Osteocyte (in vitro differentiated cells): Measurements from ENCODE around the gene TSHZ3. TPM values are rescaled to one million over a fixed set of nuclear protein-coding genes. Genes with fewer than 3 reads are reported as not detected.

ENCODE experiments used
- DNase-seq: peaks from one replicate; pipeline ENCODE4 v3.0.0; 2021; ENCODE audit warnings: mixed read lengths; ENCODE audit not compliant: unreplicated experiment; ENCODE audit errors: extremely low spot score
- H3K27ac Mint-ChIP-seq: one replicate; pipeline ENCODE4 v1.8.0; 2021; ENCODE audit warnings: mild to moderate bottlenecking, mixed read lengths; ENCODE audit not compliant: unreplicated experiment
- H3K27me3 Mint-ChIP-seq: one replicate; pipeline ENCODE4 v1.8.0; 2021; ENCODE audit warnings: mixed read lengths; ENCODE audit not compliant: unreplicated experiment
- H3K36me3 Mint-ChIP-seq: one replicate; pipeline ENCODE4 v1.8.0; 2021; ENCODE audit warnings: mixed read lengths; ENCODE audit not compliant: unreplicated experiment
- H3K4me1 Mint-ChIP-seq: one replicate; pipeline ENCODE4 v1.8.0; 2021; ENCODE audit warnings: mixed read lengths; ENCODE audit not compliant: unreplicated experiment
- H3K4me3 Mint-ChIP-seq: one replicate; pipeline ENCODE4 v1.8.0; 2021; ENCODE audit warnings: mild to moderate bottlenecking, moderate library complexity, mixed read lengths; ENCODE audit not compliant: unreplicated experiment
- H3K9me3 Mint-ChIP-seq: one replicate; pipeline ENCODE4 v1.8.0; 2021; ENCODE audit warnings: mixed read lengths; ENCODE audit not compliant: unreplicated experiment
- total RNA-seq: library from RNA; stranded (reverse); gene quantifications from 2 replicates; pipeline ENCODE4 v1.2.1, GENCODE V29; 2021
- TF ChIP-seq, protein P1 (sequence below): fragments of 200-600 bp; sonication (generic); IDR thresholded peaks from 2 replicates; pipeline ENCODE4 v1.5.0; 2021; ENCODE audit warnings: antibody characterized with exemption, mild to moderate bottlenecking, moderate library complexity

The TSHZ3 gene
- total RNA-seq, 1 donor from 2014 or later, result 10.7 TPM

- TF ChIP-seq, protein P1, sequence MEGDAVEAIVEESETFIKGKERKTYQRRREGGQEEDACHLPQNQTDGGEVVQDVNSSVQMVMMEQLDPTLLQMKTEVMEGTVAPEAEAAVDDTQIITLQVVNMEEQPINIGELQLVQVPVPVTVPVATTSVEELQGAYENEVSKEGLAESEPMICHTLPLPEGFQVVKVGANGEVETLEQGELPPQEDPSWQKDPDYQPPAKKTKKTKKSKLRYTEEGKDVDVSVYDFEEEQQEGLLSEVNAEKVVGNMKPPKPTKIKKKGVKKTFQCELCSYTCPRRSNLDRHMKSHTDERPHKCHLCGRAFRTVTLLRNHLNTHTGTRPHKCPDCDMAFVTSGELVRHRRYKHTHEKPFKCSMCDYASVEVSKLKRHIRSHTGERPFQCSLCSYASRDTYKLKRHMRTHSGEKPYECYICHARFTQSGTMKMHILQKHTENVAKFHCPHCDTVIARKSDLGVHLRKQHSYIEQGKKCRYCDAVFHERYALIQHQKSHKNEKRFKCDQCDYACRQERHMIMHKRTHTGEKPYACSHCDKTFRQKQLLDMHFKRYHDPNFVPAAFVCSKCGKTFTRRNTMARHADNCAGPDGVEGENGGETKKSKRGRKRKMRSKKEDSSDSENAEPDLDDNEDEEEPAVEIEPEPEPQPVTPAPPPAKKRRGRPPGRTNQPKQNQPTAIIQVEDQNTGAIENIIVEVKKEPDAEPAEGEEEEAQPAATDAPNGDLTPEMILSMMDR, result no peak
- H3K4me3 Mint-ChIP-seq, result no peak overlapping the region
- H3K27me3 Mint-ChIP-seq, result peaks cover 61% of the 10 kb centered on the region
- H3K9me3 Mint-ChIP-seq, result no peaks in the 10 kb centered on the region
- H3K4me1 Mint-ChIP-seq, result peaks cover 38% of the 10 kb centered on the region
- DNase-seq, result no peak
- no peak overlapping the region for H3K27ac Mint-ChIP-seq
- peaks cover 2% of the 10 kb centered on the region for H3K36me3 Mint-ChIP-seq
Observed at GRCh38 chr19:31354799-31355664, 5.8 kb upstream of the TSHZ3 start.

- Mint-ChIP-seq H3K27me3 (peaks cover 61% of the 10 kb centered on the region), H3K36me3 (peaks cover 2% of the 10 kb centered on the region)
Observed at GRCh38 chr19:31354316-31354715, 5.1 kb upstream of the TSHZ3 start.

DNA sequence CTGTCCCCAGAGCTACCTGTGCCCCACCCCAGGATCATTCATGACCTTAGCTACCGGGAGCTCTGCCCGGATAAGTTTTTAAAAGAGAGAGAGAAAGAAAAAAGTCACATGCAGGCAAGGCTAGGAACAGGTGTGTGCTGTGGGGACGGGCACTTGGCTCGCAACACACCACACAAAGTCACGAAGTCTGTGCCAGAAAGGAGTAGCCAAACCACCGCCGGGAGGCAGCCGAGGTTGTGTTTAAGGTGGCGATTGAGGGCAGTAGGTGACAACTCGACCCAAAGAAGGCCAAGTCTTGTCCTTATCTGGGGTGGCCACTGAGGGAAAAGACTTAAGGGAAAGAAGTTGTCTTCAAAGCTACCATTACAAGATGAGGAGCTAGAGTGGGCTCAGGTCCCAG lies 4.6 kb upstream of the TSHZ3 start:
- H3K27ac Mint-ChIP-seq, result no peak overlapping the region
- peak overlapping the region; percentile 2 for H3K4me3 Mint-ChIP-seq
- H3K27me3 Mint-ChIP-seq, result peaks cover 61% of the 10 kb centered on the region
- TF ChIP-seq, protein P1, result no peak
- peaks cover 2% of the 10 kb centered on the region for H3K36me3 Mint-ChIP-seq
- no peak for DNase-seq
- H3K9me3 Mint-ChIP-seq, result no peaks in the 10 kb centered on the region
- H3K4me1 Mint-ChIP-seq, result peaks cover 38% of the 10 kb centered on the region

More at GRCh38 chr19:31354316-31354715, 5.1 kb upstream of the TSHZ3 start:
- H3K4me1 Mint-ChIP-seq, result peaks cover 38% of the 10 kb centered on the region
- no peaks in the 10 kb centered on the region for H3K9me3 Mint-ChIP-seq
- H3K4me3 Mint-ChIP-seq, result no peak overlapping the region
- no peak for DNase-seq
- TF ChIP-seq, protein P1, result no peak
- no peak overlapping the region for H3K27ac Mint-ChIP-seq

DNA sequence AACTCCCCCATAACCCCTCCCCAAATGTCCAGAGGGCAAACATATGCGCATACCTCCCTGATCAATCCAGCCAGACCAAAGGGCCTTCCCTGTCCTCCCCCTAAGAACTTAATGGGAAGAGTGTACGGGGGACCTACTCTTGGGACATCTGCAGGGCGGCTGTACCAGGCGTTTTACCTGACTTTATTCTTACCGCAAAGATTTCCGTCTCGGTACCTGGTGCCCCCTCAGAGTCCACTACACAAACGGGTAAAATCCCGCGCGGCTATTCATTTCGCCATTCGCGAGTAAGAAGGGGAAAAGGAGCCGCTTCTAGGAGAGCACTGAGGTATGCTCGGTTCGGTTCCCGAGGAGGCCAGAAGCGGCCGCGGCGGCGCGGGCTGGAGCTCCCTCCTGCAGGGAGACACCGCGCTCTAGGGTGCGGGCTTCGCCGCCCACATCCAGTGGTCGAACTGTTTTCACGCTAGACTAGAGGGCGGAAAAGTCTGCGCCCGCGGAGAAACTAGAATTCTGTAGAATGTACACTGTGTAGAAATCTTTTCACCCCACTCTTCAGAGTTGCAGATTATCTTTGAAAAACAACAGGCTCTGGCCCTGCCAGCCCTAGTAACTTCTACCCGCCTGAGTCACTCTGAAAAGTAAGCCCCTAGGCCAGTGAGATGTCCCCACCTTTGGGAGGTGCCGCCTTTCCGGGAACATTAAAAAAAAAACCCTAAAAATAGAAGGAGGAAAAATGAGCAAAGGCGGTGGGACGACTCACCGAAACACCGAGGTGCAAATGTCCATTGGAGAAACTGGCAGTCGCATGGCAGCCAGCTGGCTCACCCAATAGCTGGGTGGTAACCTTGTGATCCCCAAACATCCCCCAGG lies 3.8 kb upstream of the TSHZ3 start:
- Mint-ChIP-seq H3K9me3 (no peaks in the 10 kb centered on the region), H3K27ac (no peak overlapping the region), H3K4me3 (no peak overlapping the region), H3K27me3 (peaks cover 62% of the 10 kb centered on the region), H3K36me3 (peaks cover 2% of the 10 kb centered on the region), H3K4me1 (peaks cover 43% of the 10 kb centered on the region)
- TF ChIP-seq, protein P1, result no peak
- DNase-seq, result no peak
